Activated CD8-positive, alpha-beta T cell treated with anti-CD3 and anti-CD28 coated beads for 36 hours (primary cell): ENCODE data around the gene TIAM2. TPM values are rescaled to one million over a fixed set of nuclear protein-coding genes. Genes with fewer than 3 reads are reported as not detected.

ENCODE experiments used
- ATAC-seq: fragments of 200-7000 bp; cut with Tn5 transposase; one replicate; pipeline ENCODE4 v1.10.0; 2021; ENCODE audit warnings: mild to moderate bottlenecking, moderate library complexity
- CTCF ChIA-PET: fragments of 350-600 bp; sonication (Branson Sonifier 250); formaldehyde crosslinking; loops from one replicate; lab custom pipeline; 2021; ENCODE audit warnings: antibody characterized with exemption; lab: Charles Lee
- POLR2A ChIA-PET: fragments of 350-600 bp; sonication (Branson Sonifier 250); formaldehyde crosslinking; loops from one replicate; lab custom pipeline; 2021; ENCODE audit warnings: antibody characterized with exemption; lab: Charles Lee
- DNase-seq: peaks from one replicate; pipeline ENCODE4 v3.0.0-alpha.2; 2020
- H3K27ac Mint-ChIP-seq: one replicate; pipeline ENCODE4 v1.8.0; 2021; ENCODE audit warnings: mild to moderate bottlenecking, mixed read lengths
- H3K27me3 Mint-ChIP-seq: one replicate; pipeline ENCODE4 v1.8.0; 2021; ENCODE audit warnings: mixed read lengths
- H3K36me3 Mint-ChIP-seq: one replicate; pipeline ENCODE4 v1.8.0; 2021; ENCODE audit warnings: low read depth, mixed read lengths
- H3K4me1 Mint-ChIP-seq: one replicate; pipeline ENCODE4 v1.8.0; 2021; ENCODE audit warnings: low read depth, mixed read lengths
- H3K4me3 Mint-ChIP-seq: one replicate; pipeline ENCODE4 v1.8.0; 2021; ENCODE audit warnings: mild to moderate bottlenecking, moderate library complexity, mixed read lengths
- H3K9me3 Mint-ChIP-seq: one replicate; pipeline ENCODE4 v1.8.0; 2021; ENCODE audit warnings: mixed read lengths
- CTCF ChIP-seq: fragments of 200-600 bp; IDR thresholded peaks from one replicate; pipeline ENCODE4 v1.8.0; 2022; ENCODE audit warnings: antibody characterized with exemption, mild to moderate bottlenecking
- intact Hi-C: fragments of 100-400 bp; cut with micrococcal nuclease; formaldehyde crosslinking; loops from one replicate; pipeline ENCODE4 v1.10.0; 2022
- total RNA-seq, 2 experiments: library from RNA; stranded (reverse); gene quantifications; one replicate each; pipeline ENCODE4 v1.2.3, GENCODE V29; 2021

The TIAM2 gene
- total RNA-seq, 2 experiments from 2014 or later = 5.6 to 7.1 TPM

DNA sequence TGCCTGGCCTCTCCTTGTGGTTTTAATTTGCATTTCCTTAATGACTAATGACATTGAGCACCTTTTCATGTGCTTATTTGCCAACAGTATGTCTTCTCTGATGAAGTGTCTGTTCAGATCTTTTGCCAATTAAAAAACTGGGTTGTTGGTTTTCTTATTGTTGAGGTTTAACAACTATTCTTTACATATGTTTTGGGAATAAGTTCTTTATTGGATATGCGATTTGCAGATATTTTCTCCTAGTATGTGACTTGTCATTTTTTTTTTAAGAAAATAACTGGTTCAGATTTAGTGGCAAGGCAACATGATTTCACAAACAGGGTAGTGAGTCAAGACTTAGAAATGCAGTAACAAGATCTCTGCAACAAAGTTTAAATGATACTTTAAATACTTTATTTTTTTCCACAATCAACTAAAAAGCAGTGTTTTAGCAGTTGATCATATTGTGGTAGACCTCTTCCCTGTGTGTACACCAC, 67.8 kb downstream of the TIAM2 start:
- Mint-ChIP-seq H3K27ac (no peak overlapping the region), H3K4me1 (peaks cover 8% of the 10 kb centered on the region), H3K9me3 (no peaks in the 10 kb centered on the region), H3K4me3 (no peak overlapping the region), H3K27me3 (peaks cover 4% of the 10 kb centered on the region), H3K36me3 (no peaks in the 10 kb centered on the region)
- POLR2A ChIA-PET = no interaction called here
- CTCF ChIA-PET = interaction anchor here (1.6 kb wide), 1 partner anchor 18 kb away, joined by 5 read pairs; no protein-coding TSS in a partner anchor
- intact Hi-C loops = no loop called here
- no peak for DNase-seq
- no peak for TF ChIP-seq CTCF
- no peak for ATAC-seq

DNA sequence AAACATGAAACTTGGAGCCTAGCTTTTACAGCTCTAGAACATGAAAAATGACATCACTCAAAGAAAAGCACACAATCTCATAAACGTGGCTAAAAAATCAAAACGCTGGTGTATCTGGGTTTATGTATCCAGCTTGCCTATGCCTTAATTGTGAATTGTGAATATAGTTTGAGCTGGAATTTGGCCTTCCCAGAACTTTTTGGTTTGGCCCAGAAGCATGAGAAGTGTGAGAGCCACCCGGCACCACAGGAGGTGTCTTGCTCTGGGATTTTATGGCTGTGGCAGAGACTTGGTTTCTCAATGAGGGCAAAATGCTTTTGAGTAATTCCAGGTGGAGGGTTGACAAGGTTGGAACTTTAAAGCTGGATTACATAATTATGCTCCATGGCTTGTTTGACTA, 69.2 kb downstream of the TIAM2 start:
- DNase-seq = no peak
- intact Hi-C loops = no loop called here
- Mint-ChIP-seq H3K4me1 (peaks cover 6% of the 10 kb centered on the region), H3K4me3 (no peak overlapping the region), H3K9me3 (no peaks in the 10 kb centered on the region), H3K36me3 (no peaks in the 10 kb centered on the region), H3K27ac (no peak overlapping the region), H3K27me3 (peaks cover 4% of the 10 kb centered on the region)
- ChIA-PET POLR2A (no interaction called here), CTCF (interaction anchor here (1.6 kb wide), 1 partner anchor 16 kb away, joined by 5 read pairs; no protein-coding TSS in a partner anchor)
- no peak for TF ChIP-seq CTCF
- ATAC-seq = no peak

DNA sequence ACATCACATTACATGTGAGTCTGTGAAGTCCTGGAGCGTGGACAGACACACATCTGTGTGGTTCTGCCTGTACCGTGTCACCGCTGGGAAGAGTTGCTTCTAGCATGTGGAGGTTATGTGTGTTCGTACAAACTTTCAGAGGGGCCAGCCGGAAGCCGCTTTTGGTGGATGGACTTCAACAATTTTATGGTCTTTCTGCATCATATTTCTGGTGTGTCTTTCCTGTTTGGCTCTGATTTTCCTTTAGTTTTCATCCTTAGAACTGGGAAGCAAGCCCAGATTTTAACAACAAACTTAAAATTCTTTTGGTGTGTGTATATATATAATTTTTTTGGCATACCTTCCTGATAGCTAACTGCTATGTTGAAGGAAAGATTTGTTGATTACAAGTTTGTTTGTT, 71.2 kb downstream of the TIAM2 start:
- POLR2A ChIA-PET = no interaction called here
- no peak for DNase-seq
- H3K36me3 Mint-ChIP-seq = no peaks in the 10 kb centered on the region
- no peak for ATAC-seq
- H3K27me3 Mint-ChIP-seq = peaks cover 6% of the 10 kb centered on the region
- intact Hi-C loops = no loop called here
- H3K4me3 Mint-ChIP-seq = no peak overlapping the region
- no peaks in the 10 kb centered on the region for H3K9me3 Mint-ChIP-seq
- H3K27ac Mint-ChIP-seq = no peak overlapping the region
- H3K4me1 Mint-ChIP-seq = peaks cover 6% of the 10 kb centered on the region
- CTCF ChIA-PET = no interaction called here
- TF ChIP-seq CTCF = no peak

GRCh38 chr6:155066921-155067680, 72.0 kb downstream of the TIAM2 start:
- POLR2A ChIA-PET = no interaction called here

More at GRCh38 chr6:155066921-155067680, 72.0 kb downstream of the TIAM2 start:
- no peak for ATAC-seq
- Mint-ChIP-seq H3K27me3 (peaks cover 8% of the 10 kb centered on the region), H3K36me3 (no peaks in the 10 kb centered on the region), H3K27ac (no peak overlapping the region), H3K4me1 (peaks cover 6% of the 10 kb centered on the region), H3K4me3 (no peak overlapping the region), H3K9me3 (no peaks in the 10 kb centered on the region)
- no peak for TF ChIP-seq CTCF
- DNase-seq = no peak
- CTCF ChIA-PET = no interaction called here
- intact Hi-C loops = no loop called here
